Lower lobe of right lung (tissue), 2 donors: ENCODE results near the gene ATG4D. TPM values are rescaled to one million over a fixed set of nuclear protein-coding genes. Genes with fewer than 3 reads are reported as not detected.

ENCODE experiments used
- ATAC-seq, 2 donors: fragments of 200-7000 bp; cut with Tn5 transposase; one replicate each; pipeline ENCODE4 v1.9.1; 2020 to 2022; ENCODE audit warnings: mild to moderate bottlenecking in 2 of 2, moderate library complexity in 2 of 2
- DNase-seq: peaks from one replicate; pipeline ENCODE4 v3.0.0-alpha.2; 2020
- H3K27ac ChIP-seq: fragments of 200-600 bp; one replicate; pipeline ENCODE4 v1.8.0; 2022
- H3K27me3 ChIP-seq: fragments of 200-600 bp; one replicate; pipeline ENCODE4 v1.8.0; 2022; ENCODE audit warnings: low read depth
- H3K36me3 ChIP-seq: fragments of 200-600 bp; one replicate; pipeline ENCODE4 v1.8.0; 2022; ENCODE audit warnings: mild to moderate bottlenecking
- H3K4me1 ChIP-seq: fragments of 200-600 bp; one replicate; pipeline ENCODE4 v1.8.0; 2022
- H3K4me3 ChIP-seq: fragments of 200-600 bp; one replicate; pipeline ENCODE4 v1.8.0; 2022; ENCODE audit warnings: mild to moderate bottlenecking
- H3K9me3 ChIP-seq: fragments of 200-600 bp; one replicate; pipeline ENCODE4 v1.8.0; 2022
- CTCF ChIP-seq: fragments of 200-600 bp; IDR thresholded peaks from one replicate; pipeline ENCODE4 v1.8.0; 2022; ENCODE audit warnings: antibody characterized with exemption, mild to moderate bottlenecking
- intact Hi-C: fragments of 100-400 bp; cut with DNase I; formaldehyde crosslinking; loops from one replicate; pipeline ENCODE4 v1.11.0; 2022
- total RNA-seq: library from RNA; stranded (reverse); fragmentation: NEBNext Ultra II Directional; extraction: Animal tissue kit (Norgen Biotek cat#: 25700); gene quantifications from one replicate; pipeline ENCODE4 v1.2.1, GENCODE V29; 2021
- donor health status: DM: no; HTN: yes; CAD: no; lungs with severe emphysema.

Gene ATG4D
- total RNA-seq, 1 donor from 2014 or later: 22.9 TPM

GRCh38 chr19:10508707-10509106 lies 35.0 kb upstream of the ATG4D start:
- no peak for TF ChIP-seq CTCF
- Histone ChIP-seq H3K9me3 (no peaks in the 10 kb centered on the region), H3K4me1 (peaks cover 14% of the 10 kb centered on the region), H3K4me3 (no peak overlapping the region), H3K36me3 (no peaks in the 10 kb centered on the region), H3K27ac (no peak overlapping the region), H3K27me3 (peaks cover 35% of the 10 kb centered on the region)
- ATAC-seq (no peak), DNase-seq (no peak)
- intact Hi-C loops: no loop called here

- DNase-seq (no peak), ATAC-seq (peak in 1 of 2 donors; percentile 33)
- Histone ChIP-seq H3K4me1 (peaks cover 22% of the 10 kb centered on the region), H3K27ac (no peak overlapping the region), H3K4me3 (no peak overlapping the region), H3K36me3 (no peaks in the 10 kb centered on the region), H3K9me3 (no peaks in the 10 kb centered on the region), H3K27me3 (peaks cover 51% of the 10 kb centered on the region)
- TF ChIP-seq CTCF: peak; percentile 70
- intact Hi-C loops: no loop called here
Measured at GRCh38 chr19:10510301-10510802, 33.4 kb upstream of the ATG4D start.

- intact Hi-C loops: no loop called here
- H3K36me3 ChIP-seq: no peaks in the 10 kb centered on the region
- no peaks in the 10 kb centered on the region for H3K9me3 ChIP-seq
- no peak for ATAC-seq
- peaks cover 78% of the 10 kb centered on the region for H3K27me3 ChIP-seq
- DNase-seq: no peak
- no peak overlapping the region for H3K4me3 ChIP-seq
- H3K27ac ChIP-seq: no peak overlapping the region
- H3K4me1 ChIP-seq: peaks cover 32% of the 10 kb centered on the region
- no peak for TF ChIP-seq CTCF
Measured at GRCh38 chr19:10513223-10513622, 30.5 kb upstream of the ATG4D start.

GRCh38 chr19:10514211-10515145 lies 29.2 kb upstream of the ATG4D start:
- Histone ChIP-seq H3K36me3 (no peaks in the 10 kb centered on the region), H3K27me3 (peaks cover 86% of the 10 kb centered on the region), H3K4me1 (peaks cover 36% of the 10 kb centered on the region), H3K4me3 (no peak overlapping the region), H3K9me3 (no peaks in the 10 kb centered on the region), H3K27ac (no peak overlapping the region)
- TF ChIP-seq CTCF: peak; percentile 7
- ATAC-seq (no peak), DNase-seq (no peak)
- intact Hi-C loops: no loop called here

- ATAC-seq: no peak
- Histone ChIP-seq H3K27ac (no peak overlapping the region), H3K4me3 (no peak overlapping the region), H3K27me3 (peaks cover 85% of the 10 kb centered on the region), H3K36me3 (no peaks in the 10 kb centered on the region), H3K9me3 (no peaks in the 10 kb centered on the region), H3K4me1 (peaks cover 30% of the 10 kb centered on the region)
- TF ChIP-seq CTCF: no peak
- DNase-seq: no peak
- intact Hi-C loops: no loop called here
Measured at GRCh38 chr19:10516064-10516385, 27.7 kb upstream of the ATG4D start.
